ENCODE results near the gene CXCR4.
"Not testable (repeated sequence)": the region's sequence is repeated elsewhere in the genome, so short reads cannot be mapped to it uniquely, and the experiment has no call there.

Gene CXCR4

DNA sequence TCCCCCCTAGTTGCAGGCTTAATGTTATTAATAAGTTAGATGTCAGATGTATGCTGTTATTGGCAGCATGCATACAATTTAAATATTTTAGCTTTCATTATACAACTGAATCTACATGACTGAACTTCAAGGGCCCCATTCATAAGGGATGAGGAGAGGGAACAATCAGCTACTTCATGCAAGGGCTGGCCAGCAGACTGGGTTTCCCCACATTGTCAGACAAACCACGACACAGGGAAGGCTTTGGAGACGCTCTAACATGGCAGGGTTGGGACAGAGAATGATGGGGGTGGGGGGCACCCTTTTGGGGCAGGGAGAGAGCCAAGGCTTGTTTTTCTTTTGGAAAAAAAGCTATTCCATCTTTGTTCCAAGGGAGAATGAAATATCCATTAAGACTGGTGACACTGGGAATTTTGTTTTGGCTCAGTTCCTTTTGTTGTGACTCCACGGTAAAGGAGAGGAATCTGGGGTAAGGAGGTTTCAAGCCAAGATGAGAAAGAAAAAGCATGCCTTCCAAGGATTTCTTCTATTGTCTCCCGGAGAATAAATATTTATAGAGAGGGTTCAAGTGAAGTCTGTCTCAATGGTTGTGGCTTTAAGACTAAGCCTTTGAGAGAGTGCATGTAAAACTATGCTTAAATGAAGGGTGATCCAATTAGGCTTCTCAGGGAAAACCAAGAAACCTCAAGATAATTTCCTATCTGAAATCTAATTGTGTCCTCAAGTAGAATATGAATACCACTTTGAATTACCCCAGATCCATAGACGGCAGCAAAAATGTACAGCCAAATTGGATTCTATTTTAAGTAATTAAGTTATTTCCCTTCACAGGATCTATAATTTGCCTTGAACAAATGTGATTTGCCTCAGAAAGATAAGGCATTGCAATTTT lies 5.4 kb downstream of the CXCR4 start:
- FAIRE-seq, result no peak

DNA sequence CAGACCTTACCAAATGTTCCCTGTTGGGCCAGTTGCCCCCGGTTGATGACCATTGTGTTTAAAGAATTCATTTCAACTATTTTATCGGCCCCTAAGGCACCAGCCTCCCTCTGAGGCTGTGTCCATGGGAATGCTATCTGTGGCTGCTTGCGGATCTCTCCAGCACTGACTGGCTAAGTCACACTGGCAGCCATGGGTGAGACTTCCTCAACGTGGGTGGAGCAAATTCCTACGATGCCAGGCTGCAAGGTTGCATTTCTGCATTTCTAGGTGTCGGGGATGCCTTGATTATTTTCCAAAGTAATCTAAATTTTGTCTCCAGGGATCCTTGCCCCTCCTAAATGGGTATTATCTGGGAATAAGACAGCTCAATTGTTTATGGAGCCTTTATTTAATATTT lies 6.2 kb downstream of the CXCR4 start:
- FAIRE-seq, result no peak

DNA sequence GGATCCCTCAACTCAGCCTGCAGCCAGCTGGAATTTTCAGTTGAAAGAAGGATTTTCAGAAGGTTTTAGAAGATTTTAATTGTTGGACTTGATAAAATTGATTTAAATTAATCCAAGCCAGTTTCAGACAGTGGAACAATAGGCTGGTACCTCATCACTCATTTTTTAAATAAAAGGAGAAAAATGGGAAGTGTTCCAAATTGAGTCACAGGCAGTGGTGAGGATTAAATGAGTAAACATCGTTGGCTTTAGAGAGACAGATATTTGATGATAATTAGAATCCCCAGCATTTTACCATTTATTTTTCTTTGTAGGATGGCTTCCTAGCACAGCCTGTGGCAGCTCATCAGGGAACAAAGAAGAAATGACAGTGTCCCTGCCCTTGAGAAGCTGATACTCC lies 7.4 kb downstream of the CXCR4 start:
- FAIRE-seq, result no peak

DNA sequence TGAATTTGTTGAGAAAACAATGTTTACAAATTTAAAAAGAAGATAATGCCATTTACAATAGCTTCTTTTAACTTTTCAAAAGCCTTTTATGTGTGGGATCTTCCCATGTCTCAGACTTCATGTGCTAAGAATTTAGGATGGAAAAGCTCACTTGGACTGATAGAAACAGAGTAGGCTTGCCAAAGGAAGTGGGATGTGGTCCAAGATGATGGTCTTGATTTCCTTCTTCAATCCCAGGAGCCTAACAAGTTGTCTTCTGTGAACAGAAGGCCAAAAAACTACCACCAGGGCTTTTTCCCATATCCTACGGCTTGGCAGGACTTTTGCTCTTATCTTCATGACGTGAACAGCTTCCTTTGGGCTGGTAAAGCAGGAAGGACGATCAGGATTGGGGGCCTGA lies 9.5 kb downstream of the CXCR4 start:
- FAIRE-seq, result no peak

DNA sequence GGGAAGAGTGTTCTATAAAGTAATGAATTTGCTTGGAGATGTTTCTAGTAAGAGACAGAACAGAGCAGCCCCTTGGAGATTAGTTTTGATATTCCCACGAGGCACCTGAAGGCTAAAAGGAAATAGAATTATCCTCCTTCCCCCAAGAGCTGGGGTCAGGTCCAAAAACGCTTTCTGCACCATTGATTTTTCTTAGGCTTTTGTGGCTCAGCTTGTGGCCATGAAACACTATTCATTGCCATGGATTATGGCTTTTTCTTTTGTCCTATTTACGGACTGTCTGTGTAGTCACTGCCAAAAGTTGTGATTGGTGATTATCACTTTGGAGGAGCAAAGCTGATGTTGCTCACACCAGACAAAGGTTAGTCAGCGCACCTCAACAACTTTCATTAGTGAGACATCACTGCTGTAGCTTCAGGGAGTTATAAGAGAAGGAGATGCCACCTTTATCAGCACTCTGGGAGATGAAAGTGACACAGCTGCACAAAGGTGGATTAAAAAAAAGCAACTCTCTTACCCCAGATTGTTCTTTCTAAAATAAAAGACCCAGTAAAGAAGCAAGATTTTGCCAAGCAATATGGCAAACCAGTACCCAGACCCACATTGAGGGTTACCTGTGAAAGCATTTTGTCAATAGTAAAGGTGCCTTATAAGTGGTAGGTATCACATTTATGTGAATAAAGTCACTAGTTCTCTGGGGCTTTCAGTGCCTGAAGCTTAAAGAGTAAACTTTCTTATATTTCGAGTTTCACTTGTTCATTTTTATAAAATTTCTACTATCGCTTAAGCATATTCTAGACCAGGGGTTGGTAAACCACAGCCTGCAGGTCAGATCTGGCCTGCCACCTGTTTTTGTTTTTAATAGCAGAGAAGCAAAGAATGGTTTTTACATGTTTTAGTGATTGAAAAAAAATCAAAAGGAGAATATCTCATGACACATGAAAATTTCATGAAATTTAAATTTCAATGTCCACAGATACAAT lies 10.6 kb downstream of the CXCR4 start:
- no peak for FAIRE-seq

- no peak for FAIRE-seq
These were observed 11.4 kb downstream of the CXCR4 start for GRCh38 chr2:136106505-136106904.

DNA sequence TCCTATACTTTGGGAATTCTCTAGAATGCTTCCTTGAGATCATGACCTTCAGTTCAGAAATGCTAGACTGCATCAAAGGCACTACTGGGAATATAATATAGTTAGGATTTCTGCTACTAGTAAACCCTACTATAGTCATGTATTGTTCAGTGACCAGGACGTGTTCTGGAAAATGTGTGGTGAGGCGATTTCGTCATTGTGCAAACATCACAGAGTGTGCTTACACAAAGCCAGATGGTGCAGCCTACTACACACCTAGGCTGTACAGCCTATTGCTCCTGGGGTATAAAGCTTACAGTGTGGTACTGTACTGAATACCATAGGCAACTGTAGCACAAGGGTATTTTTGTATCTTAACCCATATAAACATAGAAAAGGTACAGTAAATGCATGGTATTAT lies 13.0 kb downstream of the CXCR4 start:
- FAIRE-seq, result no peak

DNA sequence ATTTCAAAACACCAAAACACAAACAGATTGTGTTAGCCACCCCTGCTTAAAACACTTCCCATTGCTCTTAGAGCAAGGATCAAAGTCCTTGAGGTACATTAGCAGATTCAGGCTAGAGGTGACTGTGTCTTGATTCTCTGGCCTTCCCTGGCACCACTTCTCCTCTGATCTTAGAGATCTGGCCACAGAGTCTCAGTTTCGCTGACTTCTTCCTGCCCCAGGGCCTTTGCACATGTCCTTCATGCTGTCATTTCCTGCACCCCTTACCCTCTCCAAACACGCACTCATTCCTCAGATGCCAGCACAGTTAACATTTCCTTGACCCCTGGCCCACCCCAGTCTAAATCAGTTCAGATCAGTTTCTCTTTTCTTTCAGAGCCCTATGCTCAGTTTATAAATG lies 16.9 kb downstream of the CXCR4 start:
- FAIRE-seq, result no peak

- no peak for FAIRE-seq
These were observed 19.5 kb downstream of the CXCR4 start for GRCh38 chr2:136098441-136098840.

DNA sequence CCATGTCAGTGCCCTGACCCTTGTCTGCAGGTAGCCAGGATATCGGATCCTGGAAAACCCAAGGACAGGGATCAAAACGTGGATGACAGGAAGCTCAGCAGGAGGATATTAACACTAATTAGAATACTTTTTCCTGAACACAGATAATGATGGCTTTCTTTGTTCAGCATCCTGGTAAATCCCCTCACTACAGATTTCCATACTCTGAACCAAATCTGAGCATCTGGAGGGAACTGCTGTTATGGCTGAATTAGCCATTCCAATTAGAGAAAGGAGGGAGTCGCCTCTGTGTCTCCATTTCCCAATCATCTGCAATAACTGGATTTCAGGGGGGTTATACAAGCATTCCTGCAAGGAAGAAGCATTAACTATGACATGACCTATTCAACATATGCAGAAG lies 24.4 kb downstream of the CXCR4 start:
- no peak for FAIRE-seq

DNA sequence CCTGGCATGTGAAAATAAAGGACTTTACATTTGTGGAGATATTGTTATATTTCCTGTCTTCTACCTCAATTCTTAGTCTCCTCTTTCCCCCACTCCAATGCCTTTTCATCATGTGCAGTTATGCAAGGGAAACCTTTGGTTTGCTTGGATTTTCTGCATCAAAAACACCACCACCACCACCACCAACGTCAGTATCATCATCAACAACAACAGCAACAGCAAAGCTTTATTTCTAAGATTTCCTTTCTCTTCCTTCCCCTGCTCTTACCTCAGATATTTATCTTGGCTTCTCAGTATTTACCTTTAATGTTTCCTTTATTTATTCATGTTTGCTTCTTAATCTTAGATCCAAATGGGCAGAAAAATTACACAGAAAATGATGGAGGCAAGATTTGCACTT lies 26.1 kb downstream of the CXCR4 start:
- no peak for FAIRE-seq

DNA sequence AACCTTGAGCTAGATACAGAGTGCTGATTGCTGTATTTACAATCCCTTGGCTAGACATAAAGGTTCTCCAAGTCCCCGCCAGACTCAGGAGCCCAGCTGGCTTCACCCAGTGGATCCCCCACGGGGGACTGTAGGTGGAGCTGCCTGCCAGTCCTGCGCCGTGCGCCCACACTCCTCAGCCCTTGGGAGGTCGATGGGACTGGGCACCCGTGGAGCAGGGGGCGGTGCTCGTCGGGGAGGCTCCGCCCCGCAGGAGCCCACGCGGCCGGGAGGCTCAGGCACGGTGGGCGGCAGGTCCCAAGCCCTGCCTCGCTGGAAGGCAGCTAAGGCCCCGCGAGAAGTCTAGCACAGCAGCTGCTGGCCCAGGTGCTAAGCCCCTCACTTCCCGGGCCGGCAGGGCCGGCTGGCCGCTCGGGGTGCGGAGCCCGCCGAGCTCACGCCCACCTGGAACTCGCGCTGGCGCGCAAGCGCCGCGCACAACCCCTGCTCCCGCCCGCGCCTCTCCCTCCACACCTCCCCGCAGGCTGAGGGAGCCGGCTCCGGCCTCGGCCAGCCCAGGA lies 30.0 kb downstream of the CXCR4 start:
- FAIRE-seq, result not testable (repeated sequence)

GRCh38 chr2:136086253-136087016 lies 31.5 kb downstream of the CXCR4 start:
- FAIRE-seq, result no peak

GRCh38 chr2:136085453-136086209 lies 32.3 kb downstream of the CXCR4 start:
- no peak for FAIRE-seq

DNA sequence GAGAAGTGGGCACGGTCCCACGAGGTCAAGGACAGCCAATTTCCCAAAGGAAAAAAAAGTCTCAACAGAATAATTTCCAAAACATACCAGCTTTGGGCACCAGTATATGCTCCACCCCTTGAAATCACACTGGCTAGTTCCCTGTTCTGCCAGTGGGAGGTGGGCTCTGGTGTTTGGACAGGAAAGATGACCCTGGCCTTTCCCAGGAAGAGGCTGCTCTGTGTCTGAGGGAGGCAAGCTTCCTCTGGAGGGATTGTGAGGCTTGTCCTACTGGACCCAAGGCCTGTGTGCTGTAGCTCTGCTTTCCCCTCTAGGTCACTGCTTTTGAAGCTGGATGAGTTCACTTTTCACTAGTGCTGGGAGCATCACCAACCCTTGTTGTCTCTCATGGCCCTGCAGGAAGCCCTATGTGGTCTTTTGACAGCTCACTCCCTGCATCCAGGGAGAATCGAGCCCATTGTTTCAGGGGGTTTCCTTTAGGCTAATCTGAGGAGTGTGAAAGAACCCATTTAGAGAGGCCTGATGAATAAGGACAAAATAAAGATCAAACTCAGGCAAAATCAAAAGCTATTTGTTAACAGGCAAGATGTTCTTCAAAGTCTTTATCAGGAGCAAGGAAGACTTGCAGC lies 36.3 kb downstream of the CXCR4 start:
- no peak for FAIRE-seq

- no peak for FAIRE-seq
These were observed 37.8 kb downstream of the CXCR4 start for GRCh38 chr2:136080114-136080513.

GRCh38 chr2:136077107-136077506 lies 40.8 kb downstream of the CXCR4 start:
- no peak for FAIRE-seq

DNA sequence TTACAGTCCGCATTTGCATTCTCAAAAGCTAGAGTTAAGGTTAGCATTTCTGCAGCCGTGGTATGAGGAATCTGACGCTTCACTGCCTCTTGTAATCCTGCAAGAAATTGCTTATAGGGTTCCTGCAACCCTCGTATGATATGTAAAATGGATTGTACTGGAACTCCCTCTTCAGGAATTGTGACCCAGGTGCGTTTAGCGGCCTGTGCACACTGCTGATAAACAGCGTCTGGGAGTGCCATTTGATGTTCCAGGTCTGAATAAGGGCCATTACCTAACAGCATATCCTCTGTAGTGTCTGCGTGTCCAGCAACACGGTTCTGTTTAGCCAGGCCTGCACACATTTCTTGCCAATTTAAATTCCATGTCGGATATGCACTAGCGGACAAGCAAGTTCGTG lies 42.5 kb downstream of the CXCR4 start:
- no peak for FAIRE-seq

DNA sequence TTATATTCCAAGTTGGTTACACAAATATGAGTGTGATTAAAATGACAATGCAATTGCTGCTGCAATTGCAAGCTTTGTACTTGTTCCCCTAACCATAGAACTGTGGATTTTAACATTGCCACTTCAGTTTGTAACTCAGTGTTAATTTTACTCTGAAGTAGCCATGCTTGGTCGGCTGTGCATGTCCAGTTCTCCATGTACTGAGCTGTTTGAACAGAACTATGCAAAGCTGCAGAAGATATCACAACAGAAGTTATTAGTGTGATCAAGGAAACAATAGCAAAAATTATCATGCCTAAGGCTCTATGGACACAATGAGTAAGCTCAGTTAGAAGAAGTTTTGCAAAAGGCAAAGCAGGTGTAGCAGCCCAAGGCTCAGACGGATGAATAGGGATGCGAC lies 45.3 kb downstream of the CXCR4 start:
- no peak for FAIRE-seq

- not testable (repeated sequence) for FAIRE-seq
These were observed 46.1 kb downstream of the CXCR4 start for GRCh38 chr2:136071887-136072286.

GRCh38 chr2:136070913-136071312 lies 47.0 kb downstream of the CXCR4 start:
- FAIRE-seq, result no peak

All from G401.6 (cell line).